NCI-H82 treated with DMSO at 0.1 percent for 48 hours (cell line): ENCODE results near the gene CD163.
"Not testable (repeated sequence)": the region's sequence is repeated elsewhere in the genome, so short reads cannot be mapped to it uniquely, and the experiment has no call there.

Source experiments
- DNase-seq: peaks from one replicate; lab custom pipeline; 2025; ENCODE audit not compliant: unreplicated experiment; lab: John Stamatoyannopoulos, UW

CD163 gene

DNA sequence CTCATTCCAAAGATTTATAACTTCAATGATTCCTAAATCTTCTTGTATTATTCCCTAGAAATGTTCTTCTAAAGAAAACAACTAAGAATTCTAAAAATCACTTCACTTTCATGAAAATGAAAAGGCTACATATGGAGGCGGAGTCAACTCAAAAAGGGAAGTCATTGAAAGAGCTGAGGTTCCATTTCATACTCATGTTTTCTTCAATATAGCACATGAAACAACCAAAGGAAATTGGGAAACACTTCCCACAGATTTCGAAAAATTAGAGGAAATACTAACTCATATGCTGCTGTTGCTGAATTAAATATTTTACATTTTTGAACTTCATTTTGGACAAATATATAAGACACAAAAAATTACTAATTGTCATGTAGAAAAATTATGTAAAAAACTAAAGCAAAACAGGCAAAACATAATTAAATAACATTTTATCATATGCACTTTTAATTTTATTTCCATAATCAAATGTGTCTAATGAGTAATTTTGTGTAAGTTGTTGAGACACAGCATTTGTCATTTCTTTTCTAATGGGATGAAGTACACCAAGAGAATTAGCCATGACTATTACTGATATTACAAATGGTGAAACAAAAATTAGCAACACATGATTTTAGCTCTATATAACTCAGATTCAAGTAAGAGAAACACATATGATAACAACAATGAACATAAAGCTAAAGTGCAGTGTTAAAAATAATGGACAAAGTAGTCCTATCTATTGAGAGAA lies at the start of gene CD163:
CD163 (minus strand) TSS at position 92 of the 730 bp plus-strand sequence; CDS start at position 5, 87 bp downstream.
- no peak for DNase-seq

DNA sequence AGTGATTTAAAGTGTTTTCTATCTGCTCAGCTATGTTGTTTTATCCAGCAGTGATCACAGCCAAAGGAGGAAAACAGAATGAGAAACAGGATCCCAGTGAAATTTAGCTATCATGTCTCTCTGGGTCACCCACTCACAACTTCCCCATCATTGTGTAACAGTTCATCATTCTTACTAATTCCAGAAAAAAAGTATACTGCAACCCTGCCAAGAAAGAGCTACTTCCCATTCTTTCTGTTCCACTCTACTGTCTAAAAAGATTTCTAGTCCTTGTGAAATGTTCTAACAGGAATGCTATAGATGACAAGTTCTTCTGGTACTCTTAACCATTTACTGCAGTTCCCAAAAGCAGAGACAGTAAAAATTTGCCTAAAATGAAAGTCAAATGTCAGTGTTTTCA lies 39.2 kb upstream of the CD163 start:
- no peak for DNase-seq

DNA sequence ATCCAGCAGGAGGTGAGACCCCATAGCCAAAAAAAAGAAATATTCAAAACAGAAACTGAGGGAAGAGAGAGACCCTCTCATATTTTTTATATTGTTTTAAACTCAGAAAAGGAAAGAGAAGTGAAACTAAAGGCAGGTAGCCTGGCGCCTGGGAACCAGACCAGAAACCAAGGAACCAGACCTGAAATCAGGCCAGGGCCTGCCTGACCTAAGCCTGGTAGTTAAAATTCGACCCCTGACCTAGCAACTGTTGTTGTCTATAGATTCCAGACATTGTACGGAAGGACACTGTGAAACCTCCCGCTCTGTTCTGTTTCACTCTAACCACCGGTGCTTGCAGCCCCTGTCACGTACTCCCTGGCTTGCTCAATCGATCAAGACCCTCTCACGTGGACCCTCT lies 38.5 kb upstream of the CD163 start:
- no peak for DNase-seq

DNA sequence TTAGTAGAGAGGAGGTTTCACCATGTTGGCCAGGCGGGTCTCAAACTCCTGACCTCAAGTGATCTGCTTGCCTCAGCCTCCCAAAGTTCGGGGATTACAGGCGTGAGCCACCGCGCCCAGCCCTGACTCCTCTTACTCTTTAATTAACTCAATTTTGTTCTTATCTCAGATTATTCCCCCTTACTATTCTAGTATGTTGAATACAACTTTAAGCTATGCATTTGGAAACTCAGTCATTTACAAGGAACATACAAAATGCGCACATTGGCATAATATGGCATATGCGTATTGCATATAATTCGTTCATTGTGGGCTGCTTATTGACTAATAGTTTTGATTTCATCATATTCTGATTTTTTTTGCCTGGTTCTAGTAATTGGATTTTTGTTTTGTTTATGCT lies 10.8 kb upstream of the CD163 start:
- DNase-seq = no peak

DNA sequence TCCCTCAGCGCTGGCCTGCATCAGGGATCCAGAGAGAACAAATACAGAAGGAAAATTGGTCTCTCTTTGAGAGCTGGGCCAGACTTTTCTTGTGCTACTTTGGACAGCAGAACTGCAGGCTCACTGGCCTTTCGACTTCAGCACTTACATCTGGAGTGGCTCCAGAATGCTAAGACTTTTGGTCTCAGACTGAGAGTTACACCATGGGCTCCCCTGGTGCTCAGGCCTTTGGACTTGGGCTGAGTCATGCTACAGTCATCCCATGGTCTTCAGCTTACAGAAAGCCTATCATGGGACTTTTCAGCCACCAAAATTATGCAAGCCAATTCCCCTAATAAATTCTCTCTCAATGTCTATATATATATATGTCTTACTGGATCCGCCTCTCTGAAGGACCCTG lies 9.0 kb upstream of the CD163 start:
- no peak for DNase-seq

DNA sequence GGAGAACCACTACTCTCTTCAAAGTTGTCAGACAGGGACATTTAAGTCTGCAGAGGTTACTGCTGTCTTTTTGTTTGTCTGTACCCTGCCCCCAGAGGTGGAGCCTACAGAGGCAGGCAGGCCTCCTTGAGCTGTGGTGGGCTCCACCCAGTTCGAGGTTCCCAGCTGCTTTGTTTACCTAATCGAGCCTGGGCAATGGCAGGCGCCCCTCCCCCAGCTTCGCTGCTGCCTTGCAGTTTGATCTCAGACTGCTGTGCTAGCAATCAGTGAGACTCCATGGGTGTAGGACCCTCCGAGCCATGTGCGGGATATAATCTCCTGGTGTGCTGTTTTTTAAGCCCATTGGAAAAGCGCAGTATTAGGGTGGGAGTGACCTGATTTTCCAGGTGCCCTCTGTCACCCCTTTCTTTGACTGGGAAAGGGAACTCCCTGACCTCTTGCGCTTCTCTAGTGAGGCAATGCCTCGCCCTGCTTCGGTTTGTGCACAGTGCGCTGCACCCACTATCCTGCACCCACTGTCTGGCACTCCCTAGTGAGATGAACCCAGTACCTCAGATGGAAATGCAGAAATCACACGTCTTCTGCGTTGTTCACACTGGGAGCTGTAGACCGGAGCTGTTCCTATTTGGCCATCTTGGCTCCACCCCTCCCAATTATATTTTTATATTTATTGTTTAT lies 6.4 kb upstream of the CD163 start:
- DNase-seq = not testable (repeated sequence)

DNA sequence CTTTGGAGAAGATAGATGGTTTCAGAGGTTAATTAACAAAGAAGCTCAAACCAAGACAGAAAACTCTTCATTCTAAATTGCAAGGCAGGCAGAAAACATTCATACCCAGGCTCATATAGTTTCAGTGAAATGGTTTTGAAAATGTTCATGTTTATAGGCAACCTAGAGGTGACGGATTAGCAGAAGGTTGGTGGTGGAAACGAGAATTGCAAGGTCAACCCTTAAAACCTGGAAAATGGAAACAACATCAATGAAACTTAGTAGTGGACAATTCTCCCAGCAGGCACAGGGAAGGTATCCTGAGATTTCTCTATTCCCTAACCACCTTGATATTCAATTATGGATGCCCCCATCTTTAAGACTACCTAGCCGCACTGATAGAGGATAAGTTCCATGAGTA lies 965 bp downstream of the CD163 start:
- no peak for DNase-seq

DNA sequence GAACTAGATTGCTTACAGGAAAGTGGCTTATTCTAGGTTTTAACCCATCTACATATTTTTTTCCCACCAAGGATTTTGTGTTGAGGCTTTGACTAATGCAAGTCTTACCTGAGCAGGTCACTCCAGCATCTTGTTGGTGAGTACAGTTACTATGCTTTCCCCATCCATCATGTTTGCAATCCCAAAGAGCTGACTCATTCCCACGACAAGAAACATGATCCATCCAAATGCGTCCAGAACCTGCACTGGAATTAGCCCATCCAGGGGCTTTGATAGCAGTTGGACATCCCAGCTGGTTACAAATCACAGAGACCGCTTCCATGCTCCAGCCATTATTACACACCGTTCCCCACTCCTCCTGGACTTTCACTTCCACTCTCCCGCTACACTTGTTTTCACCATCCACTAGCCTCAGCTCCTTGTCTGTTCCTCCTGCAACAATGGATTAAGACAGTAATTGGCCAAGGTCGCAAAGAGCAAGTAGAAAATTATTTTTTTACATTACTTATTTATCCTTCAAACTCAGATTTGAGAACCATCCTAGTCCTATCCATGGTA lies 2.5 kb downstream of the CD163 start:
- no peak for DNase-seq

DNA sequence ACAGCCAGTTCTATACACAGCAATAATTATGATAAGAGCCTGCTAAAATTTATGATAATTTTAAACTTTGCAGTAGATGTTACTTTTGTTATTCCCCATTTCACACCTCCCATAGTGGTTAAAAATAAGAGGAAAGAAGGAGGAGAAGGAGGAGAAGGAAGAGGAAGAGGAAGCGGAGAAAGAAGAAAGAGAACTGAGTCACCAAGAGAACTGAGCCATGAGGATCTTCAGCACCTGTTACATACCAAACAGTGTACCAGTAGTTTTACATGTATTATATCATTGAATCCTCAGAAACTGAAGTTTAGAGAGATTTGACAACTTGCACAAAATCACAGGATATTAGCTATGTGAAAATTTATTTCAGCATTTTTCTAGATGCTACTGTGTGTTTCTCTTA lies 3.9 kb downstream of the CD163 start:
- DNase-seq = no peak

DNA sequence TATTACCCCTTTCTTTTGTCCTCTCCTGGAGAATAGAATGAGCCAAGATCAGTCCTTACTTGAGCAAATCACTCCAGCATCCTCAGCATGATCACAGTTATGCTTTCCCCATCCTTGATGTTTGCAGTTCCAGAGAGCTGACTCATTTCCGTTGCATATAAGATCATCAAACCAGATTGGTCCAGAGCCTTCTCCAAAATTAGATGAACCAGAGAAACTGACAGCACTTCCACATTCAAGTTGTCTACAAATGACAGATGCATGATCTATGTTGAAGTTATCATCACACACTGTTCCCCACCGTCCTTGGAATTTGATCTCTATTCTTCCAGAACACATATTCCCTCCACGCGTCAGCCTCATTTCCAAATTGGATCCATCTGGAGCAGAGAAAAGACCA lies 4.8 kb downstream of the CD163 start:
- DNase-seq = no peak

DNA sequence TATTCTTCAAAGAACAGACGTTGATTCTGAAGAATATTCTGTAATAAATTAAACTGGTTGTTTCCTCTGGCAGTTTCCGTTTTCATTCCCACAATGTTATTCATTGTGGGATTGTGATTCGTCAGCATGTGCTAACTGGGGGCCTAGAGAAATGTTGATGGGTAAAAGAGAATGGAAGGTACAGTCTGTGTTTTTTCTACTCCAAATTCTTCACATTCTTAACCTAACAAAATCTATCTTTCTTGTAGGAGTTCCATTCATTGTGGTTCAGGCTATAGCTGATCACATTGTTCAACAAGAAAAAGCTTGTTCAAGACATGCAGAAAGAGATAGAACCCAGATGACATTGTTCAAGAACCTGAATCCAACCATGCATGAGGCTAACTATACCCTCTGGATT lies 5.9 kb downstream of the CD163 start:
- no peak for DNase-seq

DNA sequence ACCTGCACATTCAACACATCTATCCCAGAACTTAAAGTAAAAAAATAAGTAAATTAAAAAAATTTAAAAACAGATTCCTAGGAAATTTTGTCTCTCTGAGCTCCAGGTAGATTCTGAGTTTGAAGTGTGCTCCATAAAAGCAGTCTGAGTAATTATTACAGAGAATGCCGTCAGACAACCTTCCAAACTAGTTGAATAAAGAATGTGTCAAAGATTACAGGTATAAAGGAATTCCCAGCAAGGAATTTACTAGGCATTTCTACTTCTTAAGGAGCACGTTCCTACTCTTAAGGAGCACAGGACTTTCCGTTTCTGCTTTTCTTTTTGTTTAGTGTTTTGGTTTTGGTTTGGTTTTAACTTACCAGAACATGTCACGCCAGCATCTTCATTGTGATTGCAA lies 7.1 kb downstream of the CD163 start:
- DNase-seq = no peak

DNA sequence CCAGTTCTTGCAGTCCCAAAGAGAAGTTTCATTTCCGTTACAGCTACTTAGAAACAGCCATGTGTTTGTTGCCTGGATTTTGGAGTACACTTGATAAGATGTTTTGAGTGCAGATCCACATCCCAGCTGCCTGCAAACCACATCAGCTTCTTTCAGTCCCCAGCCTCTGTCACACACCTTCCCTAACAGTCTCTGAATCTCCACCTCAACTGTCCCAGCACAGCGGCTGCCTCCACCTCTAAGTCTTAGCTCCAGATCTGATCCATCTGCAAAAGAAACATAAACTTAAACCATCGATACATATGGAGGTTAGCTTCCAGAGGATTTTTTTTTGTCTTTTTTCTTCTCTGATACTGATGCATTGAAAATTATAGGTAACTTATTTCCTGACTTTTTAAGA lies 8.4 kb downstream of the CD163 start:
- no peak for DNase-seq

DNA sequence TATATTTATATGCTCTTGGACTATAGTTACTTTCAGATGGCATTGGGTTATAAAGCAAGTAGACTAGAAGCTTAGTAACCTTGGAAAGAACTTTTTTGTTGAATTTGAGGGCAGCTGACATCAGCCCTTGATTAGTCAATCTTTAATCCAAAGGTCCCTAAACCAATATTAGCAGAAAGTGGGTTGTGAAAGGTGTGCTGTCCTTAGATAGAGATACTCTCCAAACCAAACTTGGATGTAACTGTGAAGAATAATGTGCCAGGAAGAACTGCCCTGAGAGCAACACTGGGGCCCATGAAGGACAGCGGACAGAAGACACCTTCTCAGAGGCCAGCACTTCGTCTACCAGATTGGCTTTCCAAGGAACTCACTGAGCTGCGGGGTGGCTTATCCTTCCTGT lies 10.6 kb downstream of the CD163 start:
- DNase-seq = no peak

DNA sequence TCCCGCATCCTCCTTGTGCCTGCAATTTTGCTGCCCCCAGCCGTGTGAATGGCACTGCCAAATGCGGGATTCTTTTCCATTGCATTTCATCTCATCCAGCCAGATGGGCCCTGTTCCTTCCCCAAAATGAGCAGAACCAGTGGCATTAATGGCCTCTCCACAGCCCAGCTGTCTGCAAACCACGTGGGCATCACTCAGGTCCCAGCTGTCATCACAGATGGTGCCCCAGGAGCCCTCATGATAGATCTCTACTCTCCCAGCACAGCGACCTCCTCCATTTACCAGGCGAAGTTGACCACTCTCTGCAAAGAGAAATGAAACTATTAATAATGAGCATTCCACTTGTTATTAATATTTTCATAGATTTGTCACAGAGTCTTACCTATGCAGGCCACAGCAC lies 17.1 kb downstream of the CD163 start:
- no peak for DNase-seq

DNA sequence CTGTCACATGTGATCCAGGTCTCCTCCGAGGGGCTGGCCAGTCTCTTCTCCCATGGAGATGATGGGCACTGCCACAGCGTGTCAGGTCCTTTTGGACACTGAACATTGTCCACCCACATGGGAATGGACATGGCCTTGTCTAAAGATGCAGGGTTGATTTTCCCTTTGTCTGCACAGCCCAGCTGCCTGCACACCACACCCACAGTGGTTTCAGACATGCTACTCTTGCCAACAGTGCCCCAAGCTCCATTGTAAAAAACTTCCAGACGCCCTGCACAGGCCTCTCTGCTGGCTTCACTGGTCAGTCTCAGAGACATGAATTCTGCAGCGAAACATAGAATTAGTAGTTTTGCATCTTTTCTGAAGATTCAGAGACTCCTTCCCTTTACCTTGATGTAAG lies 18.5 kb downstream of the CD163 start:
- no peak for DNase-seq

DNA sequence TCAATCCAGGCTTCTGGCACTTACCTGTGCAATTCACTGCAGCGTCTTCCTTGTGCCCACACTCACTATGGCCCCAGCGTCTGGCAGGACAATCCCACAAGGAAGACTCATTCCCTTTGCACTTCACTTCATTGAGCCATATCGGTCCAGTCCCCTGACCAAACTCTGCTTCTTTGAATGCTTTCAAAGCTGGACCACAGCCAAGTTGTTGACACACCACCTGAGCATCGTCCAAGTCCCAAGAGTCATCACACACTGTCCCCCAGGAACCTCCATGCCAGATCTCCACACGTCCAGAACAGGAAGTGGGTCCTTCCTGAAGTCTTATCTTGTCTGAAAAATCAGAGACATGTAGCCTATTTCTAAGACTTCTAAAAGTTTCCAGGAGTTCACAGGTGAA lies 20.2 kb downstream of the CD163 start:
- no peak for DNase-seq

DNA sequence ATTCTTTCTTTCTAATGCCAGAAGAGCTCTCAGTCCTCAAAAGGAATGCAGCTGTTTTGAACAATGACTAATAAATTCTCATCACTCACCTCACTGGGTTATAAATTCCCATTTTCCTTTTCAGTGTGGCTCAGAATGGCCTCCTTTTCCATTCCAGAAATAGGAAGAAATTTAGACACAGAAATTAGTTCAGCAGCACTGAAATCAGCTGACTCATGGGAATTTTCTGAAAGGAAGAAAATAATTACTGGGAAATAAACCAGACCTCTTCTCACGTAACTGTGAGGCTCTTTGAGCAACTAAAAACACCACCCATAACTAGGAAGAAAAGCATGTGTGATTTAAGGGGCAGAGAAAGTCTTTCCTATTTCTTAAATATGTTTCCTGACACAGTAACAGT lies 23.8 kb downstream of the CD163 start:
- no peak for DNase-seq

DNA sequence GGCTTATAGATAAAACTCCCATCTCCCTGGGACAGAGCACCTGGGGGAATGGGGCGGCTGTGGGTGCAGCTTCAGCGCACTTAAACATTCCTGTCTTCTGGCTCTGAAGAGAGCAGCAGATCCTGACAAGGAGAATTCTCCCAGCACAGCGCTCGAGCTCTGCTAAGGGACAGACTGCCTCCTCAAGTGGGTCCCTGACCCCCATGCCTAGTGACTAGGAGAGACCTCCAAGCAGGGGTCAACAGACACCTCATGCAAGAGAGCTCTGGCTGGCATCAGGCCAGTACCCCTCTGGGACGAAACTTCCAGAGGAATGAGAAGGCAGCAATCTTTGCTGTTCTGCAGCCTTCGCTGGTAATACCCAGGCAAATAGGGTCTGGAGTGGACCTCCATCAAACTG lies 31.5 kb downstream of the CD163 start:
- DNase-seq = no peak

DNA sequence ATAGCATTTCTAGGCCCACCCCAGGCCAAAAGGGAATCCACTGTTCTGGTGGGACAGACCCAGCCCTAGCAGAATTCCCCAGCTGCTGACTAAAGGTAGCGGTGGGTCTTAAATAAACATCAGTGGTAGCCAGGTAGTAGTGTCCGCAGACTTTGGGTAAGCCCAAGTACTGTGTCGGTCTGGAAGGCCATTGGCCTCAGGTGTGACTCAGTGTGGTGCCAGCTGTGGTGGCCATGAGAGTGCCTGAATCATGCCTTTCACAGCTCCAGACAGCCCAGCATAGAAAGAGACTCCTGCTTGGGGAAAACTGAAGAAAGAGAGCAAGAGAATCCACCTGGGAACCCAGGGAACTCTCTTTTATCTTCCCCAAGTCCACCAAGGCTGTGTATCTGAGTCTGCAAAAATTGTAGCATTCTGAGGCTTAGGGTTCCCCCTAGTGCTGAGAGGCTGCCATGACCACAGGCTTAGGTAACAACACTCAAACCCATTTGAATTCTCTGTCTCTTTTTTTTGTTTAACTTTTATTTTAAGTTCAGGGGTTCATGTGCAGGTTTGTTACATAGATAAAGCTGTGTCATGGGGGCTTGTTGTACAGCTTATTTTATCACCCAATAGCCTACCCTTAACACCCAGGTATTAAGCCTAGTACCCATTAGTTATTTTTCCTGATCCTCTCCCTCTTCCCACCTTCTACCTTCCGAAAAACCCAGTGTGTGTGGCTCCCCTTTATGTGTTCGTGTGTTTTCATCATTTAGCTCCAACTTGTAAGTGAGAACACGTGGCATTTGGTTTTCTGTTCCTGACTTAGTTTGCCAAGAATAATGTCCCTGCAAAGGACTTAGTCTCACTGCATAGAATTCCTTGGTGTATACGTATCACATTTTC lies 43.0 kb downstream of the CD163 start:
- peak; percentile 8 for DNase-seq

DNA sequence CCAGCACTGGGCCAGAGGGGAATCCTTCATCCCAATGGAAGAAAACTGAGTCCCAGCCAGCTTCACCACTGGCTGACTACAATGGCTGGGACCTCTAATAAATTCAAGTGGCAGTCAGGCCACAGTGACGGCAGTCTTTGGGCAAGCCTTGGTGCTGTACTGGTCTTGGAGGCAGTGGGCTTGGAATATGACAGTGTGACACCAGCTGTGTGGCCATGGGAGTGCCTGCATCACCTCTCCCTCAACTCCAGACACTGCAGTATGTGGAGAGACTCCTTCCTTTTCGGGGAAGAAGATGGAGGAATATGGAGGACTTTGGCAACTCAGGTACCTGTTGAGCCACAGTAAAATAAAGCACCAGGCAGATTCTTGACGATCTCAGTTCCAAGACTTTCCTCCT lies 43.6 kb downstream of the CD163 start:
- DNase-seq = no peak

DNA sequence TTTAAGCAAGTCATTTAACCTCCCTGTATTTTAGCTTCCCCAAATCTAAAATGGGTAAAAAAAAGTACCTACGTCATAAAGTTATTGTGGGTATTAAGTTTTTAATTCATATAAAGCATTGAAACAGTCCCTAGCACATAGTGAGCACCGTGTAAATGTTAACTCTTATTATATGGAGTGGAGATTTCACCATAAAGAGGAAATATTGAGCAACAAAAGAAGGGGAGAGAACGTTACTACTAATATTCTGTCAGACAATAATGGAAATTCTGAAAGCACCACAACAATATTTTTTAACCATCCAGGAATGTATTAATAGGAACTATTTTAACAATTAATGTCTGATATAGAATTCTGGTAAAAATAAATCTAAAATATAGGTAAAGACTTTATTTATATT lies 51.8 kb downstream of the CD163 start:
- no peak for DNase-seq
